HL-60 (cell line): ENCODE data around the gene LDLRAD3.

Experiments used
- CTCF ChIP-seq: IDR thresholded peaks from one replicate; pipeline ENCODE4 v1.5.1; 2011; ENCODE audit warnings: low read length, control low read depth, inconsistent platforms; ENCODE audit not compliant: insufficient read depth
- GABPA ChIP-seq: IDR thresholded peaks from 2 replicates; pipeline ENCODE4 v1.6.1; 2012; ENCODE audit warnings: low read depth
- POLR2AphosphoS5 ChIP-seq: IDR thresholded peaks from 2 replicates; pipeline ENCODE4 v1.6.1; 2012; ENCODE audit warnings: low read depth
- TF ChIP-seq, protein P1 (sequence below): IDR thresholded peaks from 2 replicates; pipeline ENCODE4 v1.6.1; 2012; ENCODE audit warnings: low read depth; ENCODE audit not compliant: insufficient replicate concordance

- no peak for TF ChIP-seq CTCF
- TF ChIP-seq, protein P1, sequence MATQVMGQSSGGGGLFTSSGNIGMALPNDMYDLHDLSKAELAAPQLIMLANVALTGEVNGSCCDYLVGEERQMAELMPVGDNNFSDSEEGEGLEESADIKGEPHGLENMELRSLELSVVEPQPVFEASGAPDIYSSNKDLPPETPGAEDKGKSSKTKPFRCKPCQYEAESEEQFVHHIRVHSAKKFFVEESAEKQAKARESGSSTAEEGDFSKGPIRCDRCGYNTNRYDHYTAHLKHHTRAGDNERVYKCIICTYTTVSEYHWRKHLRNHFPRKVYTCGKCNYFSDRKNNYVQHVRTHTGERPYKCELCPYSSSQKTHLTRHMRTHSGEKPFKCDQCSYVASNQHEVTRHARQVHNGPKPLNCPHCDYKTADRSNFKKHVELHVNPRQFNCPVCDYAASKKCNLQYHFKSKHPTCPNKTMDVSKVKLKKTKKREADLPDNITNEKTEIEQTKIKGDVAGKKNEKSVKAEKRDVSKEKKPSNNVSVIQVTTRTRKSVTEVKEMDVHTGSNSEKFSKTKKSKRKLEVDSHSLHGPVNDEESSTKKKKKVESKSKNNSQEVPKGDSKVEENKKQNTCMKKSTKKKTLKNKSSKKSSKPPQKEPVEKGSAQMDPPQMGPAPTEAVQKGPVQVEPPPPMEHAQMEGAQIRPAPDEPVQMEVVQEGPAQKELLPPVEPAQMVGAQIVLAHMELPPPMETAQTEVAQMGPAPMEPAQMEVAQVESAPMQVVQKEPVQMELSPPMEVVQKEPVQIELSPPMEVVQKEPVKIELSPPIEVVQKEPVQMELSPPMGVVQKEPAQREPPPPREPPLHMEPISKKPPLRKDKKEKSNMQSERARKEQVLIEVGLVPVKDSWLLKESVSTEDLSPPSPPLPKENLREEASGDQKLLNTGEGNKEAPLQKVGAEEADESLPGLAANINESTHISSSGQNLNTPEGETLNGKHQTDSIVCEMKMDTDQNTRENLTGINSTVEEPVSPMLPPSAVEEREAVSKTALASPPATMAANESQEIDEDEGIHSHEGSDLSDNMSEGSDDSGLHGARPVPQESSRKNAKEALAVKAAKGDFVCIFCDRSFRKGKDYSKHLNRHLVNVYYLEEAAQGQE: no peak
- no peak for TF ChIP-seq GABPA
- no peak for TF ChIP-seq POLR2AphosphoS5
Measured at GRCh38 chr11:36278531-36279282, 334.8 kb downstream of the LDLRAD3 start.
